PC-9 (cell line): ENCODE measurements around the gene HS6ST1. TPM values are rescaled to one million over a fixed set of nuclear protein-coding genes. Genes with fewer than 3 reads are reported as not detected.

Experiments used
- BruUV-seq: library from RNA; stranded (reverse); fragments of 400-500 nt; replicated peaks from 2 replicates; lab custom pipeline; 2021; lab: Mats Ljungman, UMichigan
- CTCF ChIA-PET: fragments of 300-600 bp; sonication (Branson Sonifier 250); formaldehyde crosslinking; loops from one replicate; lab custom pipeline; 2022; ENCODE audit warnings: antibody characterized with exemption; lab: Charles Lee
- POLR2A ChIA-PET: fragments of 300-600 bp; sonication (Branson Sonifier 250); formaldehyde crosslinking; loops from one replicate; lab custom pipeline; 2022; ENCODE audit warnings: antibody characterized with exemption; ENCODE audit not compliant: unreplicated experiment; lab: Charles Lee
- DNase-seq, 2 experiments: peaks; one replicate each; pipeline versions ENCODE4 v3.0.0 to v3.0.0-alpha.2; 2015 to 2022; ENCODE audit warnings: mixed read lengths in 1 of 2
- H2AFZ ChIP-seq: fragments of 200-600 bp; sonication (generic); 2 replicates; pipeline ENCODE4 v1.8.1; 2017; ENCODE audit warnings: antibody characterized with exemption
- H3F3A ChIP-seq: fragments of 200-600 bp; sonication (generic); 2 replicates; pipeline ENCODE4 v1.8.1; 2017; ENCODE audit warnings: antibody characterized with exemption, mild to moderate bottlenecking, low read depth; ENCODE audit not compliant: insufficient read depth
- H3K27ac ChIP-seq: fragments of 200-600 bp; sonication (generic); 2 replicates; pipeline ENCODE4 v1.6.1; 2016; ENCODE audit warnings: mixed run types
- H3K27me3 ChIP-seq: fragments of 200-600 bp; sonication (generic); 2 replicates; pipeline ENCODE4 v1.6.1; 2016; ENCODE audit warnings: low read depth, mixed run types; ENCODE audit not compliant: insufficient read depth
- H3K36me3 ChIP-seq: fragments of 200-600 bp; sonication (generic); 2 replicates; pipeline ENCODE4 v1.6.1; 2016; ENCODE audit warnings: low read depth, mixed run types
- H3K4me1 ChIP-seq: fragments of 200-600 bp; sonication (generic); replicated peaks from 2 replicates; pipeline ENCODE4 v1.6.1; 2016; ENCODE audit warnings: mixed run types; ENCODE audit not compliant: insufficient read depth
- H3K4me2 ChIP-seq: fragments of 200-600 bp; sonication (generic); 2 replicates; pipeline ENCODE4 v1.6.1; 2017; ENCODE audit warnings: mixed run types
- H3K4me3 ChIP-seq: fragments of 200-600 bp; sonication (generic); 2 replicates; pipeline ENCODE4 v1.6.1; 2016; ENCODE audit warnings: mixed run types
- H3K79me2 ChIP-seq: fragments of 200-600 bp; sonication (generic); 2 replicates; pipeline ENCODE4 v1.6.1; 2017; ENCODE audit warnings: low read depth, mixed run types
- H3K9me2 ChIP-seq: fragments of 200-600 bp; sonication (generic); 2 replicates; pipeline ENCODE4 v1.8.1; 2017; ENCODE audit warnings: mild to moderate bottlenecking; ENCODE audit not compliant: insufficient read depth
- H3K9me3 ChIP-seq: fragments of 200-600 bp; sonication (generic); 2 replicates; pipeline ENCODE4 v1.8.1; 2016; ENCODE audit warnings: low read depth; ENCODE audit not compliant: insufficient read depth
- H4K20me1 ChIP-seq: fragments of 200-600 bp; sonication (generic); 2 replicates; pipeline ENCODE4 v1.8.1; 2017; ENCODE audit not compliant: insufficient read depth
- EZH2 ChIP-seq: fragments of 200-600 bp; sonication (generic); IDR thresholded peaks from 2 replicates; pipeline ENCODE4 v1.8.0; 2017; ENCODE audit warnings: antibody characterized with exemption, low read depth
- intact Hi-C: fragments of 100-400 bp; cut with micrococcal nuclease; formaldehyde crosslinking; loops from one replicate; pipeline ENCODE4 v1.10.0; 2022; ENCODE audit not compliant: unreplicated experiment
- total RNA-seq: library from RNA; stranded (reverse); gene quantifications from 2 replicates; pipeline ENCODE4 v1.2.3, GENCODE V29; 2021
- TF ChIP-seq, protein P1 (sequence below): fragments of 200-600 bp; sonication (generic); conservative IDR thresholded peaks from 2 replicates; pipeline ENCODE4 v1.6.1; 2017; ENCODE audit warnings: mixed run types, antibody characterized with exemption, mild to moderate bottlenecking, moderate library complexity

The HS6ST1 gene
- total RNA-seq, 1 experiment from 2014 or later = 20.2 TPM

DNA sequence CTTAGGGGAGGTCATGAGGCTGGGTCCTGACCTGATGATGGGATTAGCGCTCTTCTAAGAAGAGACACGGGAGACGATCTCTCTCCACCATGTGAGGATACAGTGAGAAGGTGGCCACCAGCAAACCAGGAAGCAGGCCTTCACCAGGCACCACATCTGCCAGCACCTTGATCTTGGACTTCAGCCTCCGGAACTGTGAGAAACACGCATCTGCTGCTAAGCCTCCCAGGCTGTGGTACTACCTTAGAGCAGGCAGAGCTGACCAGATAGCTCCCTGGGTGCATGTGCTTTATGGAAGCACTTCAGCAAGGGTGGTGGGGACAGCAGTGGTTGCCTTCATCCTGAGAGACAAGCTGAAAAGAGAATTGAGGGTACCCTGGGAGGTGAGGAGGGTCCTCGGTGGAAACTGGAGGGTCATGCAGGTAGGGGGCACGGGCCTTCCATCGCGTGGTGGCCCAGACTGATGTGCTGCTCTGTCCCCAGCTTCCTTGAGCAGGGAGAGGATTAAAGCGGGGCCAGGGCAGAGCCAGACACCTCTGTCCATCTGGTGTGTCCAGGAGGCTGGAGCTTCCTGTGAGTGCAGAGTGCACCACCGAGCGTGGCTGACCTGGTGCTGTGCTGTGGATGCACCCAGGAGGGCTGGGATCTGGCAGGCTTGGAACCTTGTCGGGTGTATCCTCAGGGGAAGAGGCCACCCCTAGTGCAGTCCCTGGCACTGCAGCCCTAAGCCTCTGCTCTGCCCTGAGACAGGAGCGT is 42.9 kb upstream of the HS6ST1 start:
- no peaks in the 10 kb centered on the region for H3K4me1 ChIP-seq
- H2AFZ ChIP-seq = no peak overlapping the region
- no peaks in the 10 kb centered on the region for H3K9me2 ChIP-seq
- no peaks in the 10 kb centered on the region for H3K36me3 ChIP-seq
- intact Hi-C loops = no loop called here
- H3K4me2 ChIP-seq = no peak overlapping the region
- DNase-seq = no peak
- no peaks in the 10 kb centered on the region for H3K27me3 ChIP-seq
- no TSS peak for BruUV-seq
- H3K9me3 ChIP-seq = no peaks in the 10 kb centered on the region
- ChIA-PET CTCF (no interaction called here), POLR2A (no interaction called here)
- H3K27ac ChIP-seq = no peak overlapping the region
- H3K4me3 ChIP-seq = no peak overlapping the region
- no peaks in the 10 kb centered on the region for H4K20me1 ChIP-seq
- TF ChIP-seq, protein P1, sequence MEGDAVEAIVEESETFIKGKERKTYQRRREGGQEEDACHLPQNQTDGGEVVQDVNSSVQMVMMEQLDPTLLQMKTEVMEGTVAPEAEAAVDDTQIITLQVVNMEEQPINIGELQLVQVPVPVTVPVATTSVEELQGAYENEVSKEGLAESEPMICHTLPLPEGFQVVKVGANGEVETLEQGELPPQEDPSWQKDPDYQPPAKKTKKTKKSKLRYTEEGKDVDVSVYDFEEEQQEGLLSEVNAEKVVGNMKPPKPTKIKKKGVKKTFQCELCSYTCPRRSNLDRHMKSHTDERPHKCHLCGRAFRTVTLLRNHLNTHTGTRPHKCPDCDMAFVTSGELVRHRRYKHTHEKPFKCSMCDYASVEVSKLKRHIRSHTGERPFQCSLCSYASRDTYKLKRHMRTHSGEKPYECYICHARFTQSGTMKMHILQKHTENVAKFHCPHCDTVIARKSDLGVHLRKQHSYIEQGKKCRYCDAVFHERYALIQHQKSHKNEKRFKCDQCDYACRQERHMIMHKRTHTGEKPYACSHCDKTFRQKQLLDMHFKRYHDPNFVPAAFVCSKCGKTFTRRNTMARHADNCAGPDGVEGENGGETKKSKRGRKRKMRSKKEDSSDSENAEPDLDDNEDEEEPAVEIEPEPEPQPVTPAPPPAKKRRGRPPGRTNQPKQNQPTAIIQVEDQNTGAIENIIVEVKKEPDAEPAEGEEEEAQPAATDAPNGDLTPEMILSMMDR = no peak
- TF ChIP-seq EZH2 = no peak
- no peaks in the 10 kb centered on the region for H3F3A ChIP-seq
- H3K79me2 ChIP-seq = no peaks in the 10 kb centered on the region

DNA sequence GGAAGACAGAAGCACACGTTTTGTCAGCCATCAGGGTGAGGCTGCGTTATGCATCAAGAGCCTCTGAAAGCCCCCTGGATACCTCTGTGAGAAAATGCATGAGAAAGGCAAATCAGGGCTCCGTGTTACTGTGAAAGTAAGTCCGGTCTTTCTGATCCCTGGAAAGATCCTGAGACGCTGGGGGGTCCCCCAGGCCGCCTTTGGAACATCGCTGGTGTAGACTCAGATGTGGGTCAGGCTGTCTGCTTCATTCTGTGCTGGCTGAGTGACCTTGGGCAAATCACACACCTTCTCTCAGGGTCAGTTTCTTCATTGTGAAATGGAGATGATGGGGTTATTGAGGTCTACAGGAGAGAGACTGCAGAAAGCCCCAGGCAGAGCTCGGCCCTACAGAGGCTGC is 42.0 kb upstream of the HS6ST1 start:
- DNase-seq = no peak
- Histone ChIP-seq H3K79me2 (no peaks in the 10 kb centered on the region), H3K27ac (no peak overlapping the region), H4K20me1 (no peaks in the 10 kb centered on the region), H3K4me2 (no peak overlapping the region), H2AFZ (no peak overlapping the region), H3K9me3 (no peaks in the 10 kb centered on the region), H3K9me2 (no peaks in the 10 kb centered on the region), H3K36me3 (no peaks in the 10 kb centered on the region), H3F3A (no peaks in the 10 kb centered on the region), H3K27me3 (no peaks in the 10 kb centered on the region), H3K4me3 (no peak overlapping the region), H3K4me1 (no peaks in the 10 kb centered on the region)
- intact Hi-C loops = no loop called here
- no peak for TF ChIP-seq EZH2
- TF ChIP-seq, protein P1 = no peak
- BruUV-seq = no TSS peak
- ChIA-PET POLR2A (no interaction called here), CTCF (no interaction called here)

DNA sequence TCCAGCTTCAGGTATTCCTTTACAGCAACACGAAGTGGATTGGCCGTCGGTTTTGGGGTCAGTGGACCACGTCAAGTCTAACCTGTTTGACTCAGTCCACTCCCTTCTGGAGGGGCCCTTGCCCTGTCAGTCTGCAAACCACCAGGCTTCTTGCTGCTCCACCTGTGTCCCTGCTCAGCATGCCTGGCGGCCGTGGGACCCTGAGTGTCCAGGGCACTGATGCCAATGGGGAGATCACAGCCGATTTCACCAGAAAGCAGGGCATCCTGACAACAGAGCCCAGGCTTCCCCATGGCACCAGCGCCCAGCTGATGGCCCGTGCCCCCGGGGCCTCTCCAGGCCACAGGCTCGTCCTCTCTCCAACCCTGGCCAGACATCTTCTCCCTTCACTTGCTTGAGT is 41.2 kb upstream of the HS6ST1 start:
- Histone ChIP-seq H3K79me2 (no peaks in the 10 kb centered on the region), H3K9me2 (no peaks in the 10 kb centered on the region), H4K20me1 (no peaks in the 10 kb centered on the region), H3K4me3 (no peak overlapping the region), H3K36me3 (no peaks in the 10 kb centered on the region), H3K9me3 (no peaks in the 10 kb centered on the region), H3K4me1 (no peaks in the 10 kb centered on the region), H3F3A (no peaks in the 10 kb centered on the region), H3K27ac (no peak overlapping the region), H2AFZ (no peak overlapping the region), H3K27me3 (no peaks in the 10 kb centered on the region), H3K4me2 (no peak overlapping the region)
- no peak for TF ChIP-seq EZH2
- TF ChIP-seq, protein P1 = no peak
- BruUV-seq = no TSS peak
- DNase-seq = no peak
- ChIA-PET CTCF (no interaction called here), POLR2A (no interaction called here)
- intact Hi-C loops = no loop called here
